H9 (cell line): Measurements from ENCODE around the gene ZNF780A. TPM values are rescaled to one million over a fixed set of nuclear protein-coding genes. Genes with fewer than 3 reads are reported as not detected.

ENCODE experiments used
- DNase-seq: peaks from one replicate; pipeline ENCODE4 v3.0.0-alpha.2; 2017
- H2AFZ ChIP-seq: one replicate; pipeline ENCODE4 v1.6.1; 2013; ENCODE audit warnings: mild to moderate bottlenecking, low read length, control low read depth, moderate library complexity
- H2AK5ac ChIP-seq: 2 replicates; pipeline ENCODE4 v1.6.1; 2013; ENCODE audit warnings: low read length, control low read depth, mixed read lengths; ENCODE audit not compliant: insufficient read length
- H2BK120ac ChIP-seq: one replicate; pipeline ENCODE4 v1.6.1; 2013; ENCODE audit warnings: low read depth, mild to moderate bottlenecking, low read length, control low read depth, inconsistent platforms; ENCODE audit not compliant: poor library complexity, severe bottlenecking
- H2BK12ac ChIP-seq: 2 replicates; pipeline ENCODE4 v1.6.1; 2013; ENCODE audit warnings: low read length, control low read depth, mixed read lengths, low read depth; ENCODE audit not compliant: insufficient read length
- H2BK15ac ChIP-seq: 2 replicates; pipeline ENCODE4 v1.6.1; 2013; ENCODE audit warnings: low read depth, low read length, control low read depth
- H2BK20ac ChIP-seq: one replicate; pipeline ENCODE4 v1.6.1; 2013; ENCODE audit warnings: low read depth, mild to moderate bottlenecking, low read length, control low read depth, inconsistent platforms; ENCODE audit not compliant: poor library complexity, severe bottlenecking
- H2BK5ac ChIP-seq: 2 replicates; pipeline ENCODE4 v1.6.1; 2013; ENCODE audit warnings: low read length, control low read depth, mixed read lengths; ENCODE audit not compliant: insufficient read length
- H3K14ac ChIP-seq: 2 replicates; pipeline ENCODE4 v1.6.1; 2013; ENCODE audit warnings: low read length, control low read depth; ENCODE audit not compliant: insufficient read depth
- H3K18ac ChIP-seq: 2 replicates; pipeline ENCODE4 v1.6.1; 2013; ENCODE audit warnings: low read depth, mild to moderate bottlenecking, mixed read lengths, low read length, control low read depth; ENCODE audit not compliant: insufficient read length
- H3K23ac ChIP-seq: 2 replicates; pipeline ENCODE4 v1.6.1; 2013; ENCODE audit warnings: low read length, control low read depth, mixed read lengths, low read depth; ENCODE audit not compliant: insufficient read length
- H3K23me2 ChIP-seq: 2 replicates; pipeline ENCODE4 v1.6.1; 2013; ENCODE audit warnings: low read depth, mild to moderate bottlenecking, mixed read lengths, low read length, control low read depth; ENCODE audit not compliant: insufficient read length, poor library complexity, severe bottlenecking
- H3K27ac ChIP-seq: 2 replicates; pipeline ENCODE4 v1.5.1; 2013; ENCODE audit warnings: low read length, control low read depth, mixed read lengths, low read depth; ENCODE audit not compliant: insufficient read length
- H3K27me3 ChIP-seq: 2 replicates; pipeline ENCODE4 v1.6.1; 2013; ENCODE audit warnings: low read length, control low read depth, inconsistent platforms; ENCODE audit not compliant: insufficient read depth
- H3K4ac ChIP-seq: 2 replicates; pipeline ENCODE4 v1.6.1; 2013; ENCODE audit warnings: low read depth, mild to moderate bottlenecking, control low read depth, inconsistent platforms, low read length, moderate library complexity
- H3K4me1 ChIP-seq: 2 replicates; pipeline ENCODE4 v1.6.1; 2013; ENCODE audit warnings: low read length, control low read depth, inconsistent platforms; ENCODE audit not compliant: insufficient read depth
- H3K4me2 ChIP-seq: 2 replicates; pipeline ENCODE4 v1.6.1; 2013; ENCODE audit warnings: low read length, control low read depth, mixed read lengths; ENCODE audit not compliant: insufficient read length, insufficient read depth
- H3K56ac ChIP-seq: 2 replicates; pipeline ENCODE4 v1.6.1; 2013; ENCODE audit warnings: low read depth, mild to moderate bottlenecking, mixed read lengths, low read length, control low read depth; ENCODE audit not compliant: insufficient read length
- H3K79me1 ChIP-seq: 2 replicates; pipeline ENCODE4 v1.6.1; 2013; ENCODE audit warnings: low read depth, mild to moderate bottlenecking, moderate library complexity, low read length, control low read depth, inconsistent platforms; ENCODE audit not compliant: insufficient read depth, poor library complexity, severe bottlenecking
- H3K79me2 ChIP-seq: 2 replicates; pipeline ENCODE4 v1.6.1; 2013; ENCODE audit warnings: low read length, control low read depth, inconsistent platforms; ENCODE audit not compliant: insufficient read depth
- H3K9ac ChIP-seq: 2 replicates; pipeline ENCODE4 v1.6.1; 2013; ENCODE audit warnings: low read length, control low read depth, mixed read lengths; ENCODE audit not compliant: insufficient read length; ENCODE audit errors: extremely low read depth
- H3K9me3 ChIP-seq: one replicate; pipeline ENCODE4 v1.6.1; 2013; ENCODE audit warnings: low read depth, low read length, inconsistent platforms; ENCODE audit not compliant: control insufficient read depth
- H3T11ph ChIP-seq: one replicate; pipeline ENCODE4 v1.6.1; 2013; ENCODE audit warnings: mild to moderate bottlenecking, low read length, control low read depth, inconsistent platforms
- H4K20me1 ChIP-seq: one replicate; pipeline ENCODE4 v1.6.1; 2013; ENCODE audit not compliant: control insufficient read depth, insufficient read length, insufficient read depth
- H4K5ac ChIP-seq: 2 replicates; pipeline ENCODE4 v1.6.1; 2013; ENCODE audit warnings: low read depth, mild to moderate bottlenecking, mixed read lengths, low read length, control low read depth; ENCODE audit not compliant: insufficient read length
- H4K8ac ChIP-seq: replicated peaks from 2 replicates; pipeline ENCODE4 v1.6.1; 2013; ENCODE audit warnings: low read length, control low read depth, mixed read lengths, low read depth; ENCODE audit not compliant: insufficient read length
- H4K91ac ChIP-seq: 2 replicates; pipeline ENCODE4 v1.6.1; 2013; ENCODE audit warnings: low read depth, mild to moderate bottlenecking, moderate library complexity, mixed read lengths, low read length, control low read depth; ENCODE audit not compliant: insufficient read length
- H3K27ac Mint-ChIP-seq, 3 experiments: 2 replicates in 2 of 3; 3 replicates in 1 of 3; pipeline ENCODE4 v1.8.0; 2020 to 2021; ENCODE audit warnings: mixed read lengths in 3 of 3, mild to moderate bottlenecking in 1 of 3, moderate library complexity in 1 of 3
- H3K27me3 Mint-ChIP-seq: 2 replicates; pipeline ENCODE4 v1.8.0; 2021; ENCODE audit warnings: low read depth, mild to moderate bottlenecking, moderate library complexity, mixed read lengths
- H3K36me3 Mint-ChIP-seq, 3 experiments: 2 replicates in 2 of 3; 3 replicates in 1 of 3; pipeline ENCODE4 v1.8.0; 2020 to 2021; ENCODE audit warnings: low read depth in 3 of 3, mixed read lengths in 3 of 3; ENCODE audit not compliant: insufficient read depth in 1 of 3
- H3K4me1 Mint-ChIP-seq, 2 experiments: 2 replicates each; pipeline ENCODE4 v1.8.0; 2020; ENCODE audit warnings: mixed read lengths in 2 of 2
- H3K4me3 Mint-ChIP-seq, 2 experiments: 2 replicates in 1 of 2; 3 replicates in 1 of 2; pipeline ENCODE4 v1.8.0; 2020 to 2021; ENCODE audit warnings: mild to moderate bottlenecking in 2 of 2, mixed read lengths in 2 of 2, moderate library complexity in 1 of 2
- H3K9me3 Mint-ChIP-seq, 2 experiments: 2 replicates in 1 of 2; 3 replicates in 1 of 2; pipeline ENCODE4 v1.8.0; 2020; ENCODE audit warnings: mild to moderate bottlenecking in 2 of 2, mixed read lengths in 2 of 2, moderate library complexity in 1 of 2
- CTCF ChIP-seq: fragments of 200-600 bp; sonication (generic); conservative IDR thresholded peaks from 3 replicates; pipeline ENCODE4 v1.8.0; 2021; ENCODE audit warnings: antibody characterized with exemption, mild to moderate bottlenecking
- total RNA-seq: library from RNA; stranded (reverse); gene quantifications from 2 replicates; pipeline ENCODE4 v1.2.1, GENCODE V29; 2021

Gene ZNF780A
- total RNA-seq, 1 experiment from 2014 or later, result 16.7 TPM

GRCh38 chr19:40128991-40129390 is 38.2 kb upstream of the ZNF780A start:
- Histone ChIP-seq H4K5ac (no peak overlapping the region), H3K9ac (no peak overlapping the region), H2AK5ac (no peak overlapping the region), H4K91ac (no peak overlapping the region), H3K27ac (no peak overlapping the region), H3K14ac (no peak overlapping the region), H3K9me3 (no peaks in the 10 kb centered on the region), H2AFZ (no peak overlapping the region), H3K4me1 (no peaks in the 10 kb centered on the region), H4K20me1 (no peaks in the 10 kb centered on the region), H3K4ac (no peak overlapping the region), H3K23ac (no peak overlapping the region), H2BK12ac (no peak overlapping the region), H3K27me3 (no peaks in the 10 kb centered on the region), H3K79me1 (no peaks in the 10 kb centered on the region), H2BK120ac (no peak overlapping the region), H3K23me2 (no peaks in the 10 kb centered on the region), H2BK5ac (no peak overlapping the region), H3K4me2 (no peak overlapping the region), H3K79me2 (no peaks in the 10 kb centered on the region), H3K18ac (no peak overlapping the region), H2BK15ac (no peak overlapping the region), H4K8ac (no peak overlapping the region), H3K56ac (no peak overlapping the region), H2BK20ac (no peak overlapping the region), H3T11ph (no peak overlapping the region)
- peaks cover 9 to 33% of the 10 kb centered on the region in 2 experiments; a peak in 4 of 5 replicates for H3K9me3 Mint-ChIP-seq
- peaks cover 23% of the 10 kb centered on the region for H3K27me3 Mint-ChIP-seq
- H3K4me1 Mint-ChIP-seq, result no peaks in the 10 kb centered on the region
- DNase-seq, result no peak
- H3K4me3 Mint-ChIP-seq, result no peak overlapping the region
- no peak overlapping the region for H3K27ac Mint-ChIP-seq
- no peak for TF ChIP-seq CTCF
- no peaks in the 10 kb centered on the region for H3K36me3 Mint-ChIP-seq
